HEK293T (cell line): ENCODE measurements around the gene KDM6A.
"Not testable (repeated sequence)": the region's sequence is repeated elsewhere in the genome, so short reads cannot be mapped to it uniquely, and the experiment has no call there.

Experiments used
- ARNT ChIP-seq: fragments of 450-650 bp; IDR thresholded peaks from 2 replicates; pipeline ENCODE4 v1.6.1; 2017; ENCODE audit warnings: mild to moderate bottlenecking
- FOXM1 ChIP-seq: fragments of 450-650 bp; IDR thresholded peaks from 2 replicates; pipeline ENCODE4 v1.6.1; 2017; ENCODE audit warnings: mild to moderate bottlenecking, borderline replicate concordance
- SP1 ChIP-seq: fragments of 450-650 bp; IDR thresholded peaks from 2 replicates; pipeline ENCODE4 v1.6.1; 2017
- TARDBP ChIP-seq: fragments of 450-650 bp; IDR thresholded peaks from 2 replicates; pipeline ENCODE4 v1.6.1; 2016
- ZNF384 ChIP-seq: fragments of 450-650 bp; IDR thresholded peaks from 2 replicates; pipeline ENCODE4 v1.6.1; 2016

- TF ChIP-seq SP1, ZNF384, FOXM1, TARDBP, ARNT: not testable (repeated sequence)
Observed at GRCh38 chrX:44950471-44951366, 77.7 kb downstream of the KDM6A start.
